Astrocyte (in vitro differentiated cells and primary cell): Measurements from ENCODE around the gene MRPS2.

Experiments
- EZH2 ChIP-seq: IDR thresholded peaks from 2 replicates; pipeline ENCODE4 v1.6.1; 2012; ENCODE audit warnings: mild to moderate bottlenecking, low read length, inconsistent platforms; ENCODE audit not compliant: insufficient read depth
- TF ChIP-seq, protein P1 (sequence below): IDR thresholded peaks from 2 replicates; pipeline ENCODE4 v1.5.1; 2011; ENCODE audit warnings: low read depth, mild to moderate bottlenecking, inconsistent platforms, low read length, moderate library complexity; ENCODE audit not compliant: insufficient read depth

DNA sequence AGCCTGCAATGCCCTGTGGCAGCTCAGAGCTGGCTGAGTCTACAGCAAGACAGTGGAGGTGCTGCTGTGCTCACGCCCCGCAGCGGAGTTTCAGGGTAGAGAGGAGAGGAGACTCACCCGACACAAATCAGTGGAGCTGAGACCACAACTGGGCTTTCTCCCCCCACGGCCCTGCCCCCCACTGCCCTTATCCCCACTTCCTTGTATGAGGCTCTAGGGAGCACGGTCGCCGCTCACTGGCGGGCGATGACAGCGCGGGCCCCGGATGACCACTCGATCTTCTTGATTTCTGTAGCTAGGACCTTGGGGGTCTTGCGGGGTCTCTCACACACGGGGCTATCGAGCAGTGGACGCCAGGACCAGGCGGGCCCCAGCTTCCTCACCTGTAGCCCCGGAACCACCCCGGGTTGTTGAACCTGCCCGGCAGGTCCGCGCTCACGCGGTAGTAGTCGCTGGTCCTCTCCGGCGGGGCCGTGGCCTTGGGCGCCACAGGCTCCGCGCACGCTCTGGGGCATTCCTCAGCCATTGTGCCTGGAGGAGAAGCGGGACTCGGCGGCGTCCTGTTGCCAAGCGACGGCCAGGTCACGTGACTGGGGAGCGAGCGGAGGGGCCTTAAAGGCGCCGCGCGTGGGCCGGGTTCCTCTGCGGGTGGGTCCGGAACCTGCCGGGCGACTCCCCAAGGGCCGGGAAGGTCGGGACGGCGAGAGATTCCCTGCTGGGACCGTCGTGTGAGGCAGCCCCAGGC, 984 bp upstream of the MRPS2 start:
- TF ChIP-seq, protein P1, sequence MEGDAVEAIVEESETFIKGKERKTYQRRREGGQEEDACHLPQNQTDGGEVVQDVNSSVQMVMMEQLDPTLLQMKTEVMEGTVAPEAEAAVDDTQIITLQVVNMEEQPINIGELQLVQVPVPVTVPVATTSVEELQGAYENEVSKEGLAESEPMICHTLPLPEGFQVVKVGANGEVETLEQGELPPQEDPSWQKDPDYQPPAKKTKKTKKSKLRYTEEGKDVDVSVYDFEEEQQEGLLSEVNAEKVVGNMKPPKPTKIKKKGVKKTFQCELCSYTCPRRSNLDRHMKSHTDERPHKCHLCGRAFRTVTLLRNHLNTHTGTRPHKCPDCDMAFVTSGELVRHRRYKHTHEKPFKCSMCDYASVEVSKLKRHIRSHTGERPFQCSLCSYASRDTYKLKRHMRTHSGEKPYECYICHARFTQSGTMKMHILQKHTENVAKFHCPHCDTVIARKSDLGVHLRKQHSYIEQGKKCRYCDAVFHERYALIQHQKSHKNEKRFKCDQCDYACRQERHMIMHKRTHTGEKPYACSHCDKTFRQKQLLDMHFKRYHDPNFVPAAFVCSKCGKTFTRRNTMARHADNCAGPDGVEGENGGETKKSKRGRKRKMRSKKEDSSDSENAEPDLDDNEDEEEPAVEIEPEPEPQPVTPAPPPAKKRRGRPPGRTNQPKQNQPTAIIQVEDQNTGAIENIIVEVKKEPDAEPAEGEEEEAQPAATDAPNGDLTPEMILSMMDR, result no peak
- no peak for TF ChIP-seq EZH2
